ENCODE results near the gene FIGNL1. TPM values are rescaled to one million over a fixed set of nuclear protein-coding genes. Genes with fewer than 3 reads are reported as not detected.
"Not testable (repeated sequence)": the region's sequence is repeated elsewhere in the genome, so short reads cannot be mapped to it uniquely, and the experiment has no call there.

Gene FIGNL1
- total RNA-seq, 1 experiment from 2014 or later = 3.6 TPM

DNA sequence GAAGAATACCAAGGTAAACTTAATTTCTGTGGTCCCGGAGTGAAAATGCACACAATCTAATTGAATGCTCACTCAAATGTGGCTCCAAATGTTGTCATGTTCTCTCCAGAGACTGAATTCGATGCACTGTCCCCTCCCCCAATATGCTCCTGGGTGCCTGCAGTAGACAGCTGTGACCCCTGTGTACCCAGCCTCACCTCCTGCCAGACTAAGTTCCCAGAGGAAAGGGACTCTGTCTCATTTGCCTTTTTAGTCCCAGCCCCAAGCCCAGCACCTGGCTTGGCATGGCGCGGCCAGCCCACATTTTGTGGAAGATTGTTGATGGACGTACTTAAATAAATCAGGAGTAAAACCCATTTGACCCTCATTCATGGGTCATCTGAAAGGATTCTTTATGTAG lies 21.8 kb upstream of the FIGNL1 start:
- DNase-seq (ENCODE audit: low spot score) = no peak

DNA sequence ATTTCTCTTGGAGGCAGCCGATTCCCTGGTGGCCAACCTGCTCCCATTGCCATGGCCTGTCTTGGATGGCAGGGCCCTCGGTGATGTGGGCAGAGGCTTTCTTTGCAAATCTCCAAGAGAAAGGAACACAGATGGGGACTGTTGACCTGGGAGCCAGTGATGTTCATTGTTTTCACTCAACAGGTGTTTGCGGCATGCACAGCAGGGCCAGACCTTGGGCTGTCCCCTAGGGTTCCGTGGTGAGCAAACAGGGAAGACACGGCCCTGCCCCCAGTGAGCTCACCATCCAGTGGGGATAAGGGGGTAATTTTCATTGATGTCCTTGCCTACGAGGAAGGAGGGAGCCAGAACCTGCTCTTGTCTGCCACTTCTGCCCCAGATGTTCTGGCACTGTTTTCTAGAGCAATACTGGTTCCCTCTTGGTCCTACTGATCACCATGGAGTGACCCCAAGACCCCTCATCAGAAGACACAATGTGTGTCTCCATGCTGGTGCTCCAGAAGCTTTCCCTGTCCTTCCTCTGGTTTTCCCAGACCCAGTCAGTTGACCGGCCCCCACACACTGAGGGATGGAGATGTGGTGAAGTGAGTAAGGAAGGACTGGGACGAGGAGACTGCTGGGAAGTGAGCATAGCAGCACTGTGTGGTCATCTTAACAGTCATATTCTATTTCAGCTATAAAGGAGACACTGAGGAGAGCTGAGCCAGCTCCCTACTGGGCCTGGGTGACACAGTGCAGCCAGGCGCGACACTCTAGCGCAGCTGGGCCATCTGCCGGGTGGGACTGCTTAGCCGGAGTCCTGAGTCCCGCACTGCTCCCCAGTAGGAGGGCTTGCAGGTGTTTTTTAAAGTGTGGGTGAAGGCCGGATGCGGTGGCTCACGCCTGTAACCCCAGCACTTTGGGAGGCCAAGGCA lies 20.4 kb upstream of the FIGNL1 start:
- no peak for DNase-seq (ENCODE audit: low spot score)

DNA sequence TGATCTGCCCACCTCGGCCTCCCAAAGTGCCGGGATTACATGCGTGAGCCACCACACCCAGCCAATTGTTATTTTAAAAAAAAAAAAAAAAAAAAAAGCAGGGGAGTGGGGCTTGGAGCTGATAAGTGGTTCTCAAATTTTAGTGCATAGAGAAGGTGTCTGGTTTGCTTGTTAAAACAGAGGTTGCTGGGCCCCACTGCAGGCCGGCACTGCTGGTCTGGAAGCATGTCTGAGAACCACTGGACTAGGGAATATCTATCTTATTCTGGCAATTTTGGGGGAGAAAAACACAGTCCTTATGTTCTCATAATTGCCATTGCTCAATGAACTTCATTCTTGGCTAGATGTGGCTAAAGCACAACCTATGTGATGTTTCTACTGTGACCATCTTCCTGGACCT lies 19.0 kb upstream of the FIGNL1 start:
- no peak for DNase-seq (ENCODE audit: low spot score)

DNA sequence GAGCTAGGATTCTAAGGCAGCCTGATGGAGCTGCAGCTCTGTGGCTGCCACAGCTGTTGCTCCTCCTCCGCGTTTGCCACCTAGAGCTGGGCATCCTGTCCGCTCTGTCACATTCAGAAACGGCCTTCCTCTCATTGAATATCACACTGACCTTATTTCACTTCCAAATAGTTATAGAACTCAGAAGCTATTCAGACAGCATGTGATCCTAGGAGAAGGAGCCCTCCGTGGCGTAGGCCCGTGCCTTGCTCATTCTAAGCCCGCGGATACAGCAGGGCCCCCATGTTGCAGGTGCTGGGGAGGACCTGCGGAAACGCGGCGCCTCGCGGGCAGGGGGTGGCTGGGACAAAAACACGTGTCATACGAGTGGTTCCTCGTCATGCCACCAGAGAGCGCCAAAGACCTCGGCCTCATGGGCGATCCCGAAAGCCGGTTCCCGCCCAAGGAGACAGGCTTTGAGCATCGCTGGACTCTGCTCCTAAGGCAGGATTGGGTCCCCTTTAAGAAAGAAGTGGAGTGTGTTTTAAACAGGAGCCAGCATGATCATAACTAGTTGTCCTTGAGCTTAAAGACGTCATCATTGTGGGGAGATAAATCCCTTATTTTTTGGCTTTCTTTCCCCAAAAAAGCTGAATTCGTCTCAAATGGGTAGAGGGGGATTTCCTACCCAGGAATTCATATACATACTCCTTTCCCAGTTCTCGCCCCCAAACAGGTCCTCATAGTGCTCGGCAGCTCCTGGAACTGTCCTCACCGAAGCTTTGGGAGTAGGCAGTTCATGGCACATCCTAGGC lies 17.9 kb upstream of the FIGNL1 start:
- DNase-seq (ENCODE audit: low spot score) = peak; percentile 78

DNA sequence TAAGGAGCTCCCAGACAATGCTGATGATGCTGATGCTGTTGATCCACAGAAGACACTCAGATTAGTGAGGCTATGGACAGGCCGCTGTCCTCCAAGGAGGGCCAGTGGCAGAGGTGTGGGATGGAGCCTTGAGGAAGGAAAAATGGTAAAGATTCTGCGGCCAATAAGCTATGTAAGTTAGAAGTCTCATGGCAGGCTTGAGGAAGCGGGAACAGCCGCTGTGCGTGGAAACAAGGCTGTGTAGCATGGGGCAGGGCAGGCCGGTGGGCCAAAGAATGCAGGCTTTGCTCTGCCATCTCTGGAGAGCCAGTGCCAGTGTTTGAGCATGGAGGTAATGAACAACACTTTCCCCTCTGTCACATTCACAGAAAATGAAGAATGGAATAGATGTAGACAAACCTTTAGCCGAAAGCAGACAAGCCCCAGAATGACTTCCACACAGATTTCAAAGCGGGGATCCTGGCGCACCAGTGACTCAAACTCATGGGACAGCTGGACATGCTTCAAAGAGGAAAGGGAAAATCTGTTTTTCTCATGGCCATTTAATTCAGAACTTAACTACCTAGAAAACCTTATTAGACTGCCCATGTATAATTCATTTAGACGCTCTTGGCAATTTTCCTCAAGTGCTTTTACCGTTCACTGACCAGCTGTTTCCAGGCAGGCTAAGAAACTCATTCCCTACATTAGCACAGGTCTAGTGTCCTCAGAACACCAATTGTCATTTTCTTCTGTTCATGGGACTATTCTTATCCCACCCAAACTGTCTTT lies 16.9 kb upstream of the FIGNL1 start:
- no peak for DNase-seq (ENCODE audit: low spot score)

DNA sequence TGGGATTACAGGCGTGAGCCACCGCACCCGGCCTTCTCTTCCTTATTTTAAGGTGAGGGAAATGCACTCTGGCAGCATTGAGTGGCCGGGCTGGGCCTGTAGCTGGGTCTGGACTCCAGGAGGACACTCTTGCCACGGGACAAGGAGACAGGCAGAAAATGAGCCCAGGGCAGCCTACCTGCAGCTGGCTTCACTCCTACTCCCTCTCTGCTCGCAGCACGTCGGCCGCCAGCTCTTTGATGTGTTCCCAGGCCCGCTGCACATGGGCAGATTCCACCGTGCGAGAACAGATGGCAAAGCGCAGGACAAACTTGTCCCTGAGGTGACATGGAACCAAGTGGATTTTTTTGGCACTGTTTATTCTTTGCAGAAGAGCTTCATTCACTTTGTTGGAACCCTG lies 12.9 kb upstream of the FIGNL1 start:
- DNase-seq (ENCODE audit: low spot score) = no peak

DNA sequence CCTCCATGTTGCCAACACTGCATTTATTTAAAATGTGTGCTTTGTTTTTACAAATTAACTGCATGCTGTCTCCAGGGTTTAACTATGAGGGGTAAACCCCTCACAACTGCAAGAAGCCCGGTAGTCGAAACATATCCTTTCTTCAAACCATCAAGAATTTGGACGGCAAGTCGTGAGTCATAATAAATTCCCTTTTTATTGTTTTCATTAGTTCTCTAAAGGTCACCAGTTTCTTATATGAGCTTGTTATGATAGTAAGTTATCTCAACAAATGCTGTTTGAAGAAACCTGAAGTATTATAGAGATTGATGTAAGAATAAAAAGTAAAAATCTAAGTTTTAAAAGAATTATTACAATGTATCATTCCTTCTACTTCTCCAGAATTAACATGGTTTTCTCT lies 12.2 kb upstream of the FIGNL1 start:
- DNase-seq (ENCODE audit: low spot score) = no peak

DNA sequence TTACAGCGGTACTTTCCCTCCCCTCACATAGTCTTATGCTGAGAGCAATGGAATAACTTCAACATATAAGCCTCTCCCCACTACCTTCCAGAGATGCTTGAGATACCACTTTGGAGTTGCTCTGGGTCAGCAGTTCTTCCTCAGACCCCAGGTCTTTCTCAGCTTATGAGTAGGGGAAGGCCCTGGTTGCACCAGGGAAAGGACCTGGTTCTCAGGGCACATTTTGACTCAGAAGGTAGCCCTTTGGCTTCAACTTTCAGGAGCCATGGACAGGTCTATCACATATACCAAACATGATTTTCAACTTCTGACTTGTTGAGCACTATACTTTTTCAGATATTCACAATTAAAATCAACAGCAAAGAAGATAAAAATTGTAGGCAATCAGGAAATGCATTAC lies 11.5 kb upstream of the FIGNL1 start:
- no peak for DNase-seq (ENCODE audit: low spot score)

DNA sequence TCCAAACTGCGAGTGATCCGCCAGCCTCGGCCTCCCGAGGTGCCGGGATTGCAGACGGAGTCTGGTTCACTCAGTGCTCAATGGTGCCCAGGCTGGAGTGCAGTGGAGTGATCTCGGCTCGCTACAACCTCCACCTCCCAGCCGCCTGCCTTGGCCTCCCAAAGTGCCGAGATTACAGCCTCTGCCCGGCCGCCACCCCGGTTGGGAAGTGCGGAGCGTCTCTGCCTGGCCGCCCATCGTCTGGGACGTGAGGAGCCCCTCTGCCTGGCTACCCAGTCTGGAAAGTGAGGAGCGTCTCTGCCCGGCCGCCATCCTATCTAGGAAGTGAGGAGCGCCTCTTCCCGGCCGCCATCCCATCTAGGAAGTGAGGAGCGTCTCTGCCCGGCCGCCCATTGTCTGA lies 9.0 kb upstream of the FIGNL1 start:
- DNase-seq (ENCODE audit: low spot score) = not testable (repeated sequence)

DNA sequence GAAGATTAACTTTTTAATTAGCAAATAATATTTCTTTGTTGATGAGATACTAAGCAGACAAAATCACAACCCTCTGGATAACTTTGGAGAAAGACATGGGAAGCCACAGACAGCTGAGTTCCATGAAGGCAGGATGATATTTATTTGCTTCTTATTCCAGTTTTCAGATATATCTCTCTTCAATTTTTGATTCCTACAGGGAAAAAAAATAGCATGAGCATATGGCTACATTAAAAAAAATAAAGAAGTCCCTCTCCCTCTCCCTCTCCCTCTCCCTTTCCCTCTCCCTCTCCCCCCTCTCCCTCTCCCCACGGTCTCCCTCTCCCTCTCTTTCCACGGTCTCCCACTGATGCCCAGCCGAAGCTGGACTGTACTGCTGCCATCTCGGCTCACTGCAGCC lies 8.5 kb upstream of the FIGNL1 start:
- DNase-seq (ENCODE audit: low spot score) = not testable (repeated sequence)

DNA sequence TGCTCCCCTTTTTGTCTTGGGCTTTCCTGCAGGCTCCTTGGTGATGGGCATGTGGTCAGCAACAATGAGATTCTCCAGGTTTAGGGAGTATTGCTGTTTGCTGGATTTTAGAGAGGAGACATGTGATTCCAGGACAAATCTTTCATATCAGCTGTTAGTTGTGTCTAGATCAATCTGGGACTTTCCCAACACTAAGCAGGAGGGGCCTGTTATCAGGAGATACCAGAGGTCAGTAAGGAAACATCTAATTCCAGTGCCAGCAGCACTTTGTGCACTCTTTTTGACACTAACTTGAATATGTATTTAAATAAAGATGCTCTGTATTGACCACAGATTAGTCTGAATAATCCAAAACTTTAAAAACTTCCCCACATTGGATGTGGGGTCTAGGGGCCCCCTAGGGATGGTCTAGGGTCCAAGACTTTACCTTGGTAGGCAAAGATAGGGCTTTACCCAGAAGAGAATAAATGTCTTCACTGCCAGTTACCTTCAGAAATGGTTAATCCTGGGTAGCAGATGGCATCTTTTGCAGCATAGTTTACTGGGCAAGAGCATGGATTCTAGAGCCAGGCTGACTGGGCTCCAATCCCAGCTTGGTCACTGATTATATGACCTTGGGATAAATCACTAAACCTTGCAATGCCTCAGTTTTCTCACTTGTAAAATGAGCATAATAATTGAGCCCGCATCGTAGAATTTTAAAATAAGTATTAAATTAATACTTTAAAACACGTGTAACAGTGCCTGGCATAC lies 6.4 kb upstream of the FIGNL1 start:
- DNase-seq (ENCODE audit: low spot score) = no peak

DNA sequence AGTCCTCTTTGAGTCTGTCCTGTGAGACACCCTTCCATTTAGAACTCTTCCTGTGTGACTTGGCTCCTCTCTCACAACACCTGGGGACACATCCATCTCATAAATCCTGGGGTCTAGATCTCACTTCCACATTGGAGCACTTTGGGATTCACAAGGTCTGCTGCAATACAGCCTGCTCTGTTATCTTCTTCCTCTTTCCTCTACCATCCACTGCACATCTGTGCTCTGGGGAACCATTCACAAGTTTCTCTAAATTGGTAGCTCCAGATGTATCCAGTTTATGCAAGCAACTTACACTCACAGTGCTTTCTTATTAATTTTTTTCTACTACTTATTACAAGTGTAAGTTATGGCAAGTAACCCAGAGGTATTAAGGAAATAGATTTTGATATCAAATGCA lies 5.5 kb upstream of the FIGNL1 start:
- no peak for DNase-seq (ENCODE audit: low spot score)

DNA sequence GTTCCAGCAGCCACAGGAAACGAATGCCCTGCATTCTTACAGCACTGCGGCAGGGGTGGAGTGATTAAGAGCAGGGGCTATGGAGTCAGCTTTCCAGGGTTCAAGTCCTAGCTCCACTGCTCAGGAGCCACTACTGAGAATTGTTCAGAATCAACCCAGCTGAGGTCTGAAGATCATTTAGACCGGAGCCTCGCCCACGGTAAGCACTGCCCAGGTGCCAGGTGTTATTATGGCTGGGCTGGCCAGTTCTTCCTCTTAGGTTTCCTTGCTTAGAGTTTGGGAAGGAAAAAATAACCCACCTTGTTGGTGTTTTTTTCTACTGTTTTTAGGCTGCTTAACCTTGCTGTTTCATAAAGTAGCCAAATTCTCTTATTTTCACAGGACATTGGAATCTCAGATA lies 4.8 kb upstream of the FIGNL1 start:
- no peak for DNase-seq (ENCODE audit: low spot score)

DNA sequence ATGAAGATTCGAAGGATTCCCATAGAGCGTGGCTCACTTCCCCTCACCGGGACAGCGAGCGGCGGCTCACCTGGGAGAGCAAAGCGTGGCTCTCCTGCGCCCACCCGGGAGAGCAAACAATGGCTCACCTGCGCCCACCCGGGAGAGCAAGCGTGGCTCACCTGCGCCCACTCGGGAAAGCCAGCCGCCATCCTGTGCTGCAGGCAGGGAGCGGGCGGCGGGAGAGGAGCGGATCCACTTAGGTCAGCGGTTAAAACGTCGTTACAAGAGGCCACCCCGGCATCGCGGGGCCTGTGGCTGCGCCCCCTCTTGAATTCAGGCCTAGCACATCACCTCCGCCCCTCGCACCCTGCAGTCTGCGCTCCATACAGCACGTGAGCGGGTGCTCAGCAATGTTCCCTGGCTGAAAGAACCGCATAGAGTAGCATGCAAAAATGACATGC lies 461 bp upstream of the FIGNL1 start:
- no peak for DNase-seq (ENCODE audit: low spot score)

DNA sequence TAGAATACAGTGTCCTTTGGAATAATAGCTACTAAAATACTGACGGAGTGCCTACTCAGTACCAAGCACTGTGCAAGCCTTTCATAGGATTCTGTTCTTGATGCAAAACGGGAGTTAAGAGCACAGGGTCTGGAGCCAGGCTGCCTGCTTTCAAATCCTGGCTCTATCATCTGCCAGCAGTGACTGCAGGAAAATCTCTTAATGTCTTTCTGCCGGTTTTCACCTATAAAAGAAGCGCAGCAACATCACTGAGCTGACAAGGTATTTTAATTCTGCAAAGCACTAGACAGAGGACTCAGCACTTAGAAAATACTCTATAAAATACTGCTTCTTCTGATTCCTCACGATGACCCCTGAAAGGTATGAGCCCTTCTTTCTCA lies 659 bp downstream of the FIGNL1 start:
- DNase-seq (ENCODE audit: low spot score) = no peak

DNA sequence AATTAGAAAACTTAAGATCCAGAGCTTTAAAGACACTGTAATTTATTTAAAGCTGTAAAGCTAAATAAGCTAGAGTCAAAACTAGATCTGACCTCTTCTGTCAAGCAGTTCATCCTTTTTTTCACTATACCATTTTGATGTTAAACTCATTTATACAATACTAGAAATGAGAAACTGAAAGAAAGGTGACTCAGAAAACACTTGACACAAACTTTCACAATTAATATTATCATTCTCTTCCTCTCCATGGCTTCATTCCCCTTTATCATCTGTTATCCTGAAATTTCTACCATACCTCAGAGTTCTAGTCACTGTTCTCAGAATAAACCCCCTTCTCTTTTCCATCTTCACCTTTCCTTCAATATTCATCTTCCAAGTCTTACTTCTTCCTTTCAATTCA lies 1.3 kb downstream of the FIGNL1 start:
- DNase-seq (ENCODE audit: low spot score) = no peak

DNA sequence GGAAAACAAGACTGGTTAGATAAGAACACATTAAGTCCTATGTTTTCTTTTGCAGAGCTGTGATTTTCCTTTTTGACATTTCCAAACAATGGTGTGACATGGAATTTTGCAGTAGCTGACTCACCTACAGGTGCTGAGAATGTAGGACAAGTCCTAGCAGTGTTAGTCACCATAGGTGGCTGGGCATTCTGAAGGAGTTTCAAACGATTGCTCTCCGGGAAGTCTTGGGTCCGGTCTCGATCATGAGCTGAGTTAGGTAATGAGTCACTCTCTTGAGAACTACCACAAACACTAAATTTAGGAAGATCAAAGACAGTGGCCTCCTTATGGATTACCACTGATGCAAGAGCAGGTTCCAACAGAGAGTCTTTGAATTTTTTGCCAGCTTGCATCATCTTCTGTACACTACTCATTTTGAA lies 3.6 kb downstream of the FIGNL1 start:
- peak; percentile 99 for DNase-seq (ENCODE audit: low spot score)

DNA sequence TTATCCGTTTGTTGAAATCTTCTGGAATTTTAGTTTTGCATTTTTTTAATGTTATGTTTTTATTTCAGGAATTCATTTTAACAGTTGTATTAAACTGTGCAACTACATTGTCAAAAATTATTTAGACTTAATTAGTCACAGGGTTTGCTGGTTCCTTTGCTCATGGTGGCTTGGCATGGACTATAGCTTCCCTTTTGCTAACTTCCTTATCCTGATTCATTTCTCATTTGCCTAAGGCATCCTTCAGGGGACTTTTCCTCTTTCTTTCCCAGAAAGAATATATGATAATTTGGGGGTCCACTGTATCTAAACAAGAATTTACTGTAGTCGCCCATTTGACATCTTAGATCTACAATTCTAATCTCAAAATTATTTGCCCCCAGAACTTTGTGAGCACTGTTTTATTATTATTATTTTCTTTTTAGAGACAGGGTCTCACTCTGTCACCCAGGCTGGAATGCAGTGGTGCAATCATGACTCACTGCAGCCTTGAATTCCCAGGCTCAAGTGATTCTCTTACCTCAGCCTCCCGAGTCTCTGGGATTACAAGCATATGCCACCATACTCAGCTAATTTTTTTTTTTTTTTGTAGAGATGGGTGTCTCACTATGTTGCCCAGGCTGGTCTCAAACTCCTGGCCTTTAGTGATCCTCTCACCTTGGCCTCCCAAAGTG lies 13.9 kb downstream of the FIGNL1 start:
- DNase-seq (ENCODE audit: low spot score) = peak; percentile 79

DNA sequence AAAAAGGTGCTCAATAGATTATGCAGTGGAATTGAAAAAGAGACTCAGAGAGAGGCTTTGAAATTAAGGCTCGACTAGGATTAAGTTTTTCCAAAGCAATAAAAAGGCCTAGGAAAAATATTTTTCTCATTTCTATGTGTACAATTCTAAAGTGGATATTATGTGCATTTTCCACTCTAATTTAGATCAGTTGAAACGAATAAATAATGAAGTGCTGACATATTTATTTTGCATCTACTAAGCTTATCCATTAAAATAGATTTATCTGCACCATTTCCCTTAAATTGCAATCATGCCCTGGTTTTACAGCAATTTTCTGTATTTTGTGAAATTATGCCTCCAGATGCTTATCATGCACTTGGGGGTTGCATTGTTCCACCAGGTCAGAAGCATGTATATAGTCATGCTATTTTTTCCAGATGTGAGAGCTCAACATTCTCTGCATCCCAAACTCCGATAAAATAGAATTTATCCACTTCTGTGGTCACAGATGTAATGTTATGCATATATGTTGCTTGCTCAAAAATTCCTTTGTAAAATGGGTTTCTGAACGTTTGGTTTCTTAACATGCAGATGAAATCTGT lies 18.3 kb downstream of the FIGNL1 start:
- DNase-seq (ENCODE audit: low spot score) = no peak

DNA sequence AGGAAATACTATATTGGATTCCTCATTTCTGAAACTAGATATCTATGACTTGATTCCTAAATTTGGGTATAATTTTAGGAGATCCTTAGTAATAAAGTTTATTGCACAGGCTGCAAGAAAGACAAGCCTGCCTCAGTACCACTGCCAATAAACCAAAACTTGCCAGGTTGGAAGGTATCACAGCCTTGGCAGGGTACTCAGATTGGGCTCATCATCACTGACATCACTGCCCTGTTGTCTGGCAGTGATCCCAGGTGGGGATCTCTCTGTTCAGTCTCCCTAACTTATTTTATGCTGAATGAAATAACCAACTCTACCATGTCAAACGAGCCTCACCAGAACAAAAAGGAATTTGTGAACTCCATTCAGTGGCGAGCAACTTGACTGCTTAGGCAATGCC lies 18.8 kb downstream of the FIGNL1 start:
- DNase-seq (ENCODE audit: low spot score) = no peak

DNA sequence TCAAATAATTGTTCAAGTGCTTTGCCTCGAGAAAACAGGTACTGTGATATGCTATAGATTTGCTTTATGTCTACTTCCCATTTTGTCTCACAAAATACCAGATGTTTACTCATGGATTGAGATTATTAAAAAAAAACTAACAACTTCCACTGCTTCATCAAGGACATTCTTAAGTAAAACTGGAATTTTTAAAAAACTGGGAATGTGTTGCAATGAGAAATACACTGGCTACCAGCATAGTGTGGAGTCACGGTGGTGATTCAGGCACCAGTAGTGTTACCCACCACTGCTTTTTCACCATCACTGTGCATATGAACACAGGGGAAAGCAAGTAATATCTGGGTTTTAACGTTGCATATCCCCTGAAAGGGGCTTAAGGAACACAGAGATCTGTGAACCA lies 21.2 kb downstream of the FIGNL1 start:
- no peak for DNase-seq (ENCODE audit: low spot score)

Measured in A172 (cell line).